Endothelial cell of hepatic sinusoid (primary cell): ENCODE data around the gene B4GALT6.

ENCODE experiments used
- in situ Hi-C: cut with HindIII; loops from 2 replicates; pipeline ENCODE4 v1.10.0; 2017; ENCODE audit warnings: low sequenced_read_pairs

The B4GALT6 gene

DNA sequence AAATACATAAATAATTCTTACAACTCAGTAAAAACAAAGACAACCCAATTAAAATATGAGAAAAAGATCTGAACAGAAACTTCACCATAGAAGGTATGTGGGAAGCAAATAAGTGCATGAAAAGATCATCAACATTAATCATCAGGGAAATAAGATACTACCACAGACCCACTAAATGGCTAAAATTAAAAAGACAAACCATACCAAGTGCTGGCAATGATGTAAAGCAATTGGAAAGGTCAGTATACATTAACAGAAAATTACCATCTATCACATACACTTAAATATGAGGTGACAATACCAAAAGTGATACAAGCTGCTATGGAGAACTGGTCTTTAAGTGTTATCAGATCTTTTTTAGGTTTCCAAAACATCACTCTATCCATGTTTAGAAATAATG lies 48.0 kb downstream of the B4GALT6 start:
- in situ Hi-C loops = no loop called here

DNA sequence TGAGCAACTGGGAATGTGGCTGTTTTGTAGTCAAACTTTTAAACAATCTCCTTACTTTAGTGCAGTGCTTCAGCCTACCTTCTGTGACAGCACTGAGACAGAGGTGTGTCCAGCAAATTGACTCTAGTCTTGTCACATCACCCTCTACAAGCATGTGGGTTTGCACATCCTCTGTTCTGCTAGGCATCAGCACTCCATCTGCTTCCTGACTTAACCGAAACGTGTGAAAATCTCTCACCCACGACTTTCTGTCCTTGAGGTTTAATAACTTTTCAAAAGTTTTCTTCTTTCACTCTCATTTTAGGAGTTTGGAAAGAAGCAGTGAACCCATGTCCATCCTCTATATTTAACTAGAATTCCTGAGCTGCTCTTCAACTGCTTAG lies 50.1 kb downstream of the B4GALT6 start:
- in situ Hi-C loops = no loop called here

DNA sequence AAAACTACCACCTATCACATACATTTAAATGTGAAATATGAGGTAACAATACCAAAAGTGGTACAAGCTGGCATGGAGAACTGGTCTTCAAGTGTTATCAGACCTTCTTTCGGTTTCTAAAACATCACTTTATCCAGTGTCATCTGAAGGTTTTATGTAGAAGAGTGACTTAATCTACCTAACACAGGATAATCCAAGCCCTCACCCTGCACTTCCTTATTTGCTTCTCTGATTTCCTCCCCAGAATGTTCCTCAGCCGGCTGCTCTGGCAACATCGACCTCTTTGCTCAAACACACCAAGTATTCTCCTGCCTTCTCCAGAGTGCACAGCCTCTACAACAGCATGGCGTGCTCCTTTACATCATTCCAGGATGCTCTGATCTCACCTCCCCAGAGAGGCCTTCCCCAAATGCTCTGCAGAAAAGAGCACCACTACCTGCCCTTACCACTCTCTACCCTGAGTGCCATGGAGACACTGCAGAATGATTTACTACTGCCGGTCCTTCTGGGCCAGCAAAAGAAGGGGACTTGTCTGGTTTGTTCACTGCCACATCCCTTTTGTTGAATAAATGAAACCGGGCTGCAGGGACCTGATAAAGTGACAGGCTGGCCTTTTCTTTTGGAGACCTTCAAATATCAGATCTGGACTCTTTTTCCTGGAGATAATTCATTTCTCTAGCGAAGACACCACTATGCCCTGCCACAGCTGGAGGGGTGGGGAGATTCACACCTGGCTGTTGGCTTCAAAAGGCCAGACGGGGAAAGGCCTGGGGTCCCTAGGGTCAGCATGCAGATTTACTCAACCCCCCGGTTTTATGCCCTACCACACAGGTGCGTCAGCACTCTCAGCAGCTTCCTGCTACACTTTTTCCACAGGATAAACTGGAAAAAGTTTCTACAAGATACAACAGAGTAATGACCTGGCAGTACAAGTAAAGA lies 50.7 kb downstream of the B4GALT6 start:
- in situ Hi-C loops = no loop called here

DNA sequence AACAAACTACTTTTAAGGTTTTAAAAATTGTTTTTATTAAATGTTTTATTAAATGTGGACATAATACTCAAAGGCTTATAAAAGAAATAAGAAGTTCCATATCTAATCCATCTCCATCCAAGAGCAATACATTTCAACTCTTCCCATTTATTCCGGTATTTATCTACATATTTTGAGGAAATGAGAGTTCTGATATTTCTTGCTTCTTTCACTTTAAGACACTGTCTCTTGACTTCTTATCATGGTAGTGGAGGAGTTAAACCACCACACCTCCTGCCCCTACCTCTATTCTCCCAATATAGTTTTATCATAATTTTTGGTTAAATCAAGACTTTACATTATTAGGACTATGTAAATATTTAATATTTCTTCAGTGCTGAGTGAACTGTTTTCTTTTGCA lies 52.0 kb downstream of the B4GALT6 start:
- in situ Hi-C loops = no loop called here

DNA sequence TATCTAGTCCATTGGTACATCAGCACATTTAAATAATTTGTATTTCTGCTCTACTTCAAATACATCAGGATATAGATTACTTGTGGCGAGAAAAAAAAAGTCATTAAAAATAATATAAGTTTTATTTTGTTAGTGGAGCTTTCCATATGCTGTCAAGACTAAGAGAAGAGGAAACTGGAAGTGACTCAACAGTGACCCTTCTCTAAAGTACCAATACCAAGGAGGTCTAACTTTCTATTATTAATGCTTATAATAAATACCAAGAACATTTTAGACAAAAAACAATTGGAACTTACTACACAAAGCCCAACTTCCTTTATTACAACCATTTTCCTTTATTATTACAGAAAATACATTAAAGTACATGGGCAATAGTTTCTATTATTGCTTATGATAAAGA lies 52.9 kb downstream of the B4GALT6 start:
- in situ Hi-C loops = no loop called here

DNA sequence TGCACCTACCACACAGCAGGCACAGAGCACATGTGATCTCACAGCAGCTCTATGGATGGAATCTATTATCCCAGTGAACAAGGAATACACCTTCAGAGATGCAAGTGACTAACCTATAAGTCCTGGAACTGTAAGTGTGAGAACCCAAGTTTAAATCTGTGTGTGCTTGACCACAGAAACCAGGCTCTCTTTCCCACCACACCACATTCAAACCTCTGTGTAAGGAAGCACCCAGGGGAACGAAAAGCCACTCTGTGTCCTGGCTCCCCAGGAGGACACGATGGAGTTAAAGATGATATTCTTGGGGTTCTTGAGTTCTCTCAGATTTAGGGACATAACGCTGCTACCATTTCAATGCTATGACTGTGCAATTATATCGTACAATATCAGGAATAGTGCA lies 53.8 kb downstream of the B4GALT6 start:
- in situ Hi-C loops = no loop called here

DNA sequence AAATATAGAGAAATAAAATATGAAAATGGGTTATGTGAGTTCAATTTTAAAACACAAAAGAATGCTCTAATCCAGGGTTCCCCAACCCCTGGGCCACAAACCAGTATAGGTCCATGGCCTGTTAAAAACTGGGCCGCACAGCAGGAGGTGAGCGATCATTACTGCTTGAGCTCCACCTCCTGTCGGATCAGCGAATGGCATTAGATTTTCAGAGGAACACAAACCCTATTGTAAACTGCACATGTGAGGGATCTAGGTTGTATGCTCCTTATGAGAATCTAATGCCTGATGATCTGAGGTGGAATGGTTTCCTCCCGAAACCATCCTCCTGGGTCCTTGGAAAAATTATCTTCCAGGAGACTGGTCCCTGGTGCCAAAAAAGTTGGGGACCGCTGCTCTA lies 58.0 kb downstream of the B4GALT6 start:
- in situ Hi-C loops = no loop called here

DNA sequence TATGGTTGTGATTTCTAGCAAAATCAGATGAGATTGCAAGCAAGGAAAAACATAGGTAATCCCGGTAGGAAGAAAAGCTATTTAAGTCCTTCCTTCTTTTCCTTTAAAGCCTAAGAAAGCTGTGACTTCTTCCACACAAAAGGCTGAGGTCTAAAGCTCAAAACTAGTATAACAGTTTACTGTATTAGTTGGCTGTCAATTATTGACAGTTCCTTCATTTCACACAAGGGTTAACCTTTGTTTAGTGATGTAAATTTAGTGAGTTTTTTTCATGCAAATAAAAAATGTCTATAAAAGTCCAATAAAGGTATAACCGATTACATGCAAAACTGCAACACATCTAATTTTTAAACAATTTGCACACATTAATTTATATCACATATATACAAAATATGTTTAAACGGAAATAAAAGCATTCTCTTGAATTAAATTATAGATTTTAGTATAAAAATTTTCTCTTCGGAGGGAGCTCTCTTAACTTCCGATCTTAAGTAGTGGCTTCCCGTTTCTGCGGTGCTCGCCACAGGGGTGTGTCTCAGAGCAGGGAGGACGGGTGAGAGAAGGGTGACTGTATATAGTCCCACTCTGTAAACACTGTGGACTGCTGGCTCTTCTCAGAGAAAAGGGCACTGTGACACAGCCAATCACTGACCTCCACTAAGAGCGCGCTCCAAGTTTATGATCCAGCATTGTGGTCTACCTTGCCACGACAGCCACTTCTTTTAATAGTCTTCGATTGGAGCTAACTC lies 59.3 kb downstream of the B4GALT6 start:
- in situ Hi-C loops = no loop called here

DNA sequence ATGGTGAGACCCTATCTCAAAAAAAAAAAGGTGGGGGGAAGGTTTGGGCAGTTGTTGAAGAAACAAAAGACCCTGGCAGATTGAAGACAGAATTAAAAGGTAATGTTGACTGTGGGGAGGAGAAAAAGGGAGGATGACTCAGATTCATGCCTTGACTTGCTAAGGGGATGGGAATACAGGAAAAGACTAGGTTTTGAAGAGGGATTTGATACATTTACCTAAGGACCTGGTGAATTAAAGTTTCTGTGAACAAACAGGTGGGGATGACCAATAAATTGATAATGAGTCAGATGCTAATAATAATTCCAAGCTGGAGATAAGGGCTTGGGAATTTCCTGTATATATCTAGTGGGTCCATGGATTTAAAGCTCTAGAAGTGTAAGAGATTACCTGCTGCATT lies 65.1 kb downstream of the B4GALT6 start:
- in situ Hi-C loops = no loop called here

DNA sequence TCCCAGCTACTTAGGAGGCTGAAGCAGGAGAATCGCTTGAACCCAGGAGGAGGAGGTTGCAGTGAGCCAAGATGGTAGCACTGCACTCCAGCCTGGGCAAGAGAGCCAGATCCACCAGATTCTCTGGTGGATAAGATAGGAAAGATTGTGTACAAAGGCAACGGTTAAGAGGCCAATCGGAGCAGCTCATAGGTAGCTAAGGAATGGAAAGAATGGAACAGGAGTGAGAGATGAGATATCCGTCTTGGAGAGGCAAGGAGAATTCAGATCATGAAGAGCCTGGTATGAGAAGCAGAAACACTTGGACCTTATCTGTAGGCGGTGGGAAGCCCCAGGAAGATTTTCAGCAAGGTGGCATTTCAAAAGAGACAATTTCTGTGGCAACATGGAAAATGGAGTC lies 65.6 kb downstream of the B4GALT6 start:
- in situ Hi-C loops = no loop called here

DNA sequence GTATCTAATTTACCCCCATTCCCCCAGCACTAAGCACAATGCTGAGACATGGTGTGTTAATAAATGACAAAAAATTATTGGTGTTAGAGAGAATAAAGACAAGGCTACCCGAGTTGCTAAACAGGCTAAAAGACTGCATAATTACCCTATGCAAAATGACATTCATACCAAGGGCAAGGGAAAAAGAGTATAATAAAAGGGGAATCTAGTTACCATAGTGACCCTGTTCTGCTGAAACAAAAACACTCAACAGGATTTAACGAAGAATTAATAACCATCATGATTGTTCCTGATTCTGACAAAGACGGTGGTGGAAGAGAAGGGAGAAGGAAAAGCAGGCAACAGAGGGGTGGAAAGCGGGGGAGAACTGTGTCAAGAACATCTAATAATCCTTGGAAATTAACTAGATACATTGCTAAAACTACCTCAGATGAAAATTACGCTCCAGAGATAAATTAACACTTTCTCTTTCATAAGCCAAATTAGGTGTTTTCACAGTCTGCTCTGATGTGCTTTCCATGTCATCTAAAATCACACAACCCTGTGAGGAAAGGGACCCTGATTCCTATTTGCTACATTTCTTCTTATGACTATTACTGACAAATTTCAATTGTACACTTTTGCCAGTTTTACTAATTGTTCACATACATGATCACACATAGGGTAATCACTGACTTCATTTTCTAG lies 67.2 kb downstream of the B4GALT6 start:
- in situ Hi-C loops = no loop called here

DNA sequence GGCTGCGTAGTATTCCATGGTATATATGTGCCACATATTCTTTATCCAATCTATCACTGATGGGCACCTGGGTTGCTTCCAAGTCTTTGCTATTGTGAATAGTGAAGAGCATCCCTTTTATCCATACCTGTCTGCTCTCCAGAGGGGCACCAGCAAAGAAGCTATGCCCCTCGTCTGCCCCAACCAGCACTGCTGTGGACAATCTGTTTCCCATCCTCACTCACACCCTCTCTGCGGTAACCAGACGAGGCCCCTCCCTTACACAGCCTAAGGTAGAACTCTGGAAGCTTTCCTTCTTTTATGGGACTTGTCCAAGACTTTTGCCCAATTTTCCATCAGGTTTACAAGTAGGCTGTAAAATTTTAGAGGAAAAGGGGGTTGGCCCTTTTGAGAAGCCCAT lies 67.8 kb downstream of the B4GALT6 start:
- in situ Hi-C loops = no loop called here

DNA sequence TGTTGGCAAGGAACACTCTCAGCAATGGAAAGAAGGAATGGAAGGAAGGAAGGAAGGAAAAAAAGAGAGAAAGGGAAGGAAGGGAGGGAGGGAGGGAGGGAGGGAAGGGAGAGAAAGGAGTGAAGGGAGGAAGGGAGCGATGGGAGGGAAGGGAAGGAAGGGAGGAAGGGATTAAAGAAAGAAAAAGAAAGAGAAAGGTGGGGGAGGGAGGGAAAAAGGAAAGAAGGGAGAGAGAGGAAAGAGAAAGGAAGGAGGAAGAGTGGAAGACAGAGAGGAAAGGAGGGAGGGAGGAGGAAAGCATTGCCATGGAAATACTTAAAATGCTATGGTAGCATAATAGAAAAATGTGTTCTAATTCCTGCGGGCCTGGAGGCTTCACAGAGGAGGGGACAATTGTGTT lies 70.3 kb downstream of the B4GALT6 start:
- in situ Hi-C loops = no loop called here

DNA sequence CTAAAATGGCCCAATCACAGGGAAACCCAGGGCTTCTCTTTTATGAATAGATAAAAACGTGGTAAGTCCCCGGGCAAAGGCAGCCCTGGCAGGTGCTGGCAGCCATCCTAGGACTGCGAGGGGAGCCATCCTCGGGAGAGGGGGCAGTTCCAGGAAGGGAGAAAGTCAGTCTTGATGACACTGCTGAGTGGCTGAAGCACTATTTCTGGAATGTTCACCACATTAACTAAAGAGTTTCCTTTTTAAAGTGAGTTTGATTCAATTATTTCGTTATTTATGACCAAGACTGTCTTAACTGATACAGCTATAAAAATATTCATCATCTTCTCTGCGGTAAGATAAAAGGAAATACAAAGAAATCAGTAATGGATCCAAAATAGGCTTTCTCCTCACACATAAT lies 72.3 kb downstream of the B4GALT6 start:
- in situ Hi-C loops = no loop called here

DNA sequence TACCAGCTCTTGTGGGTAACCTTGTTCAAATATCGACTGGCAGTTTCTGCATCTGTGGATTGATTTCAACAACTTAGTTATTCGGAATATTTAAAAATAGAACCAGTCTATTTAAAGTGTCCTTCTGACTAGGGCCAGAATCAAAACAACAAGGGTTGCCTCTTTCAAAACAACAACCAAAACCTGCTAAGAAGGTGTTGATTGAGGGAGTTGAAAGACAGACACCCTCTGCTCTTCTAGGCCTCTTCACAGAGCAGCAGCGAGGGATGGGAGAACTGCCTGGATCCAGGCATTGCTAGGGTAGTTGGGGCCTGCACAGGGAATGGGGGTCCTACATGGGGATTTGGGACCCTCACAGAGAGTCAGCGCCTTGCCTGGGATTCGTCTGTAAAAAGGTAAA lies 72.9 kb downstream of the B4GALT6 start:
- in situ Hi-C loops = no loop called here

DNA sequence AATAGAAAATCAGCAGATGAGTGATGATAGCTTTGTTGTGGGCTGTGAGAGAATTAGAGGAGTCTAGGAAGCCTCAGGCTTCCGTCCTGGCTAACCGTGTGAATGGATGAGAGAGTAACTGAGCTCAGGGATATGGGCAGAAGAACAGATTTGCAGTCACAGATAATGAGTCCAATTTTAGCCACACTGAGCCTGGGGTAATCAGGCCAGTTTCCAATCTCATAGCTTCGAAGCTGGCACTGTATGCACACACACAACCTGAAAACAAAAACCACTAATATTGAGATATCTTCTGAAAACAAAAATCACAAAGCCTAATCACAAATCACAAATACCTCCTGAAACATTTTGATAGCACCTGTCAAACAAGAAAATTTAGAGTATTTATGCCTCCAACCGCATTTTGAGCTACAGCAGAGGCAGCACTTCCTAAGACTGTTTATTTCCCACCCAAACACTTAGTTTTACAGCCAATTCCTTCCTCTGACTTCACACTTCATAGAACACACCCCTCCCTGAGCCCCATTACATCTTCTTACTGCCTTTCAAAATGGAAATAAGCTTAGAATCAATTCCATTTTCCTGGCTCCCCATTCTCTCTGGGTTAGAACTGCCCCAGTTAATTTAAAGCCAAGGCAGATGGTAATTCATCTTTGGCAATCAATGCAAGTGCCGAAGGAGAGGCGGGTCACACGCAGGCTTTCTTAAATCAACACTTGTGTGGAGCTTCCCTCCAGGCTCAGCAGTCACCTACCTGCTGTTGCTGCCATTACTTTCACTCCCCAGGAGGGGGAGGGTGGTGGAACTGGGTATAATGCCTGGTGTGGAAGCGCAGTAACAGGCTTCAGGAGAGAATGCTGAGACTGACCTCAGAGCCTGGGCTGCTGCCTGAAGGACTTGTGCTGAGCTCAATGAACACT lies 73.8 kb downstream of the B4GALT6 start:
- in situ Hi-C loops = no loop called here

DNA sequence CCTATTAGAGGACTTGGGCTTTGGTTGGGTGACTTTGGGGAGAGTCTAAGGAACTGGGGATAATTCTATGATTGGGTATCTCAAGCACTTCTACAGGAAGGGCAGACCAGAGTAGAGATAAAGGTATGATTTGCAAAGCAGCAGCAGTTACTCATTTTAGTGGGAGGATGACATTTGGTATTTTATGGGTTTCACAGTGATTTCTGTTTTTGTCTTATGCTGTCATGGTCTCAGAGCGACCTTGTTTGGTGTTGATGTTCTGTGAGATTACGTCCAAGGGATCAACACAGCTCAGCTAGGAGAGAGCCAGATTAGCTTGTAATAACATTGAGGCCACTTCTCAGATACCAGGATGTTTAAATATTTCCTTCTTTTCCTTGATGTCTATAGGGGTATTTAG lies 74.5 kb downstream of the B4GALT6 start:
- in situ Hi-C loops = no loop called here

DNA sequence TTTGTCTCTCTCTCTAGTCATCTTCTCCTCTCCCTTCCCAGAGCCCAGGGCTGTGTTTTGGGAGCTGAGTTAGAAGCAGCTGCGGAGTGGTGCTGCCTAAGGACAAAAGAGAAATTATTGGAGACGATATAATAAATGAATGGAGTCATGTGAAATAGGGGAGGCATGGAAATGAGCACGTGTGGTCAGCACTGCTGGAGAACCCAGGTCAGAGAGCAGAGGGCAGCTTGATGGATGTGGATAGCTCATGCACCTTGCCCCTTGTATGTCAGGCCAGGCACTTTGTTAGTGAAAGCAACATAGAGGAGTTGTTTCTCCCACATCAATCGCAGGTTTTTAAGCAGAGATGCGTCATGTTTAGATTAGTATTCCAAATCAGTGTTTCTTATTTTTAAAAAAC lies 77.0 kb downstream of the B4GALT6 start:
- in situ Hi-C loops = no loop called here

DNA sequence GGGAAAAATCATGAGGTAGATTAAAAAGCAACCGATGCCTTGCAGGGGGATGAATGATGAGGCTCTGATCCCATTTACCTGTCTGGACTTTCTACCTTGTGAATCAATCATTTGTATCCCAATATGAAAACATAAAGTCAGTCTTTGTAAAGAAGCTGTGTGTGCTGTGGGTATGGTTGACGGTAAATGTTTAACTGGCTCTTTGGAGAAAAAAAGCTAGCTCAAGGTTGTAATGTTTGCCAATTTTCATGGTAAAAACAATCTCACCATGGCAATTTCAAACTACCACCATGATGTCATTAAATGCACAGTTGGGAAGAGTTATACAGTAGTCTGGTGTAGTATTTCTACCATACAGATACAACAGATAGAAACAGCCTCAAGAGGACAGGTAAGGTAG lies 78.1 kb downstream of the B4GALT6 start:
- in situ Hi-C loops = no loop called here

DNA sequence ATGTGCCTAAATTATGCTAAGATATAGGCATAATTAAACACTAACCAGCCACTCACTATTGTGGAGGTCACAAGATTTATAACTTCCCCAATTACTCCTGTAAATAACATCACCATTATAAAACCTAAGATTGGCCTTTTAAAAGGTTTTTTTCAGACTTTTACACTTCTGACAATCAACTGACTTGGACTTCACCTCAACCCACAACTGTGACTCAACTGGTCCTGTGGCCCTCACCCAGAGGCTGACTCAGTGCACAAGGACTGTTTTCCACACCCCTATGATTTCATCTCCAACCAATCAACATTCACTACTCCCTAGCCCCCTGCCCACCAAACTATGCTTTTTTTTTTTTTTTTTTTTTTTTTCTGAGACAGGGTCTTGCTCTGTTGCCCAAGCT lies 81.1 kb downstream of the B4GALT6 start:
- in situ Hi-C loops = no loop called here
